ENCODE measurements around the gene SLC35G1. TPM values are rescaled to one million over a fixed set of nuclear protein-coding genes. Genes with fewer than 3 reads are reported as not detected.

SLC35G1 gene
- total RNA-seq, 6 experiments from 2014 or later, result 5.2 to 7.2 (median 5.7) TPM

GRCh38 chr10:93907059-93907458 is 13.3 kb downstream of the SLC35G1 start:
- Mint-ChIP-seq H3K9me3 (no peaks in the 10 kb centered on the region), H3K36me3 (ENCODE audit: low read depth) (no peaks in the 10 kb centered on the region), H3K27ac (no peak overlapping the region), H3K4me1 (ENCODE audit: low read depth) (peaks cover 4% of the 10 kb centered on the region; the same call in 1 of the 2 replicates), H3K27me3 (ENCODE audit: insufficient read depth) (no peaks in the 10 kb centered on the region), H3K4me3 (no peak overlapping the region)
- TF ChIP-seq CTCF (IDR thresholded peaks at IDR 0.05), result no peak
- DNase-seq, result no peak

- Mint-ChIP-seq H3K4me1 (ENCODE audit: low read depth) (peaks cover 4% of the 10 kb centered on the region; the same call in 1 of the 2 replicates), H3K36me3 (ENCODE audit: low read depth) (no peaks in the 10 kb centered on the region), H3K9me3 (no peaks in the 10 kb centered on the region), H3K27me3 (ENCODE audit: insufficient read depth) (no peaks in the 10 kb centered on the region; the same call in 1 of the 2 replicates), H3K4me3 (no peak overlapping the region), H3K27ac (no peak overlapping the region)
- DNase-seq, result no peak
- no peak for TF ChIP-seq CTCF (IDR thresholded peaks at IDR 0.05)
Measured at GRCh38 chr10:93911866-93912265, 18.1 kb downstream of the SLC35G1 start.

GRCh38 chr10:93912444-93912843 is 18.7 kb downstream of the SLC35G1 start:
- no peak for DNase-seq
- Mint-ChIP-seq H3K4me3 (no peak overlapping the region), H3K27ac (no peak overlapping the region), H3K4me1 (ENCODE audit: low read depth) (peaks cover 5% of the 10 kb centered on the region; the same call in 1 of the 2 replicates), H3K9me3 (no peaks in the 10 kb centered on the region), H3K27me3 (ENCODE audit: insufficient read depth) (no peaks in the 10 kb centered on the region; the same call in 1 of the 2 replicates), H3K36me3 (ENCODE audit: low read depth) (no peaks in the 10 kb centered on the region)
- no peak for TF ChIP-seq CTCF (IDR thresholded peaks at IDR 0.05)

GRCh38 chr10:93913706-93914105 is 19.9 kb downstream of the SLC35G1 start:
- no peaks in the 10 kb centered on the region for H3K9me3 Mint-ChIP-seq
- H3K27ac Mint-ChIP-seq, result no peak overlapping the region
- no peak for DNase-seq
- H3K4me1 Mint-ChIP-seq (ENCODE audit: low read depth), result peaks cover 5% of the 10 kb centered on the region; the same call in 1 of the 2 replicates
- no peaks in the 10 kb centered on the region; the same call in 1 of the 2 replicates for H3K27me3 Mint-ChIP-seq (ENCODE audit: insufficient read depth)
- H3K36me3 Mint-ChIP-seq (ENCODE audit: low read depth), result no peaks in the 10 kb centered on the region
- TF ChIP-seq CTCF (IDR thresholded peaks at IDR 0.05), result no peak
- no peak overlapping the region for H3K4me3 Mint-ChIP-seq

GRCh38 chr10:93915598-93915997 is 21.8 kb downstream of the SLC35G1 start:
- Mint-ChIP-seq H3K36me3 (ENCODE audit: low read depth) (no peaks in the 10 kb centered on the region), H3K4me3 (no peak overlapping the region), H3K27ac (no peak overlapping the region), H3K9me3 (no peaks in the 10 kb centered on the region), H3K4me1 (ENCODE audit: low read depth) (peaks cover 5% of the 10 kb centered on the region; the same call in 1 of the 2 replicates), H3K27me3 (ENCODE audit: insufficient read depth) (peaks cover 2% of the 10 kb centered on the region)
- TF ChIP-seq CTCF (IDR thresholded peaks at IDR 0.05), result no peak
- no peak for DNase-seq

Measured in HFFc6 (cell line).